ENCODE results near the gene ARHGAP26.

ARHGAP26 gene

GRCh38 chr5:143025376-143025775, 255.2 kb downstream of the ARHGAP26 start:
- DNase-seq: no peak

GRCh38 chr5:143025971-143026370, 255.8 kb downstream of the ARHGAP26 start:
- no peak for DNase-seq

- DNase-seq: no peak
These were observed 256.2 kb downstream of the ARHGAP26 start for GRCh38 chr5:143026380-143026779.

- no peak for DNase-seq
These were observed 259.1 kb downstream of the ARHGAP26 start for GRCh38 chr5:143029293-143029692.

- no peak for DNase-seq
These were observed 260.2 kb downstream of the ARHGAP26 start for GRCh38 chr5:143030349-143030748.

GRCh38 chr5:143031781-143032580, 261.8 kb downstream of the ARHGAP26 start:
- DNase-seq: no peak

GRCh38 chr5:143032581-143032836, 262.3 kb downstream of the ARHGAP26 start:
- DNase-seq: no peak

GRCh38 chr5:143033535-143034250, 263.5 kb downstream of the ARHGAP26 start:
- no peak for DNase-seq

GRCh38 chr5:143036146-143036927, 266.2 kb downstream of the ARHGAP26 start:
- no peak for DNase-seq

GRCh38 chr5:143037071-143037470, 266.9 kb downstream of the ARHGAP26 start:
- no peak for DNase-seq

- DNase-seq: no peak
These were observed 267.5 kb downstream of the ARHGAP26 start for GRCh38 chr5:143037708-143038107.

- DNase-seq: no peak
These were observed 270.4 kb downstream of the ARHGAP26 start for GRCh38 chr5:143040622-143041021.

GRCh38 chr5:143041461-143041860, 271.3 kb downstream of the ARHGAP26 start:
- DNase-seq: no peak

GRCh38 chr5:143041972-143042770, 272.0 kb downstream of the ARHGAP26 start:
- peak in 1 of 2 experiments; percentile 26 for DNase-seq

GRCh38 chr5:143044265-143044664, 274.1 kb downstream of the ARHGAP26 start:
- DNase-seq: no peak

- DNase-seq: no peak
These were observed 274.9 kb downstream of the ARHGAP26 start for GRCh38 chr5:143045062-143045461.

- DNase-seq: no peak
These were observed 276.1 kb downstream of the ARHGAP26 start for GRCh38 chr5:143046314-143046713.

- DNase-seq: no peak
These were observed 276.9 kb downstream of the ARHGAP26 start for GRCh38 chr5:143047091-143047490.

- DNase-seq: no peak
These were observed 280.0 kb downstream of the ARHGAP26 start for GRCh38 chr5:143050183-143050582.

GRCh38 chr5:143051244-143052058, 281.3 kb downstream of the ARHGAP26 start:
- DNase-seq: peak in 1 of 2 experiments; percentile 55

GRCh38 chr5:143052967-143053682, 282.9 kb downstream of the ARHGAP26 start:
- no peak for DNase-seq
